GM19043 (cell line): ENCODE measurements around the gene SPCS1.
"Not testable (repeated sequence)": the region's sequence is repeated elsewhere in the genome, so short reads cannot be mapped to it uniquely, and the experiment has no call there.

ENCODE experiments used
- ATAC-seq: cut with Tn5 transposase; IDR thresholded peaks from one replicate; pipeline ENCODE4 v1.9.1; 2021; ENCODE audit warnings: low read depth; ENCODE audit not compliant: unreplicated experiment

SPCS1 gene

GRCh38 chr3:52705688-52706686 lies at the start of gene SPCS1, which contains the start of gene GLT8D1:
SPCS1 (plus strand) TSS chr3:52706106; CDS start chr3:52706247, 141 bp downstream.
GLT8D1 (minus strand) TSS chr3:52705791; CDS start chr3:52700460, 5,331 bp downstream.
- ATAC-seq, result peak; percentile 77

DNA sequence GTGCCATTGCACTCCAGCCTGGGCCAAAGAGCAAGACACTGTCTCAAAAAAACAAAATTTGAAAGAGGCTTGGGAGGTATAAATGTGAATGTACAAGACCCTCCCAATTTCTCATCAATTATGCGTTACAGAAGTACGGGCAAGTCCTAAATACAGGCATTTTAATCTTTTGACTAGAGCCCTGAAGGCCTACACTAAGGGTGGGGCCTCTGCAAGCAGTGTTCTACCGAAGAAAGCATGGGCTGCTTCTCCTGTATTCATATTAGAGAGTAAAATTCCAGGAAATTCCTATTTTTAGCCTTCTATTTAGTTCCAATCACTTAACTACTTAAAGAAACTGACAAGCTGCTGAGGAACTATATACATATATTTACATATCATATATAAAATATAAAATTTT lies 45.9 kb upstream of the SPCS1 start:
- ATAC-seq, result no peak

GRCh38 chr3:52663098-52663497 lies 42.8 kb upstream of the SPCS1 start:
- no peak for ATAC-seq

DNA sequence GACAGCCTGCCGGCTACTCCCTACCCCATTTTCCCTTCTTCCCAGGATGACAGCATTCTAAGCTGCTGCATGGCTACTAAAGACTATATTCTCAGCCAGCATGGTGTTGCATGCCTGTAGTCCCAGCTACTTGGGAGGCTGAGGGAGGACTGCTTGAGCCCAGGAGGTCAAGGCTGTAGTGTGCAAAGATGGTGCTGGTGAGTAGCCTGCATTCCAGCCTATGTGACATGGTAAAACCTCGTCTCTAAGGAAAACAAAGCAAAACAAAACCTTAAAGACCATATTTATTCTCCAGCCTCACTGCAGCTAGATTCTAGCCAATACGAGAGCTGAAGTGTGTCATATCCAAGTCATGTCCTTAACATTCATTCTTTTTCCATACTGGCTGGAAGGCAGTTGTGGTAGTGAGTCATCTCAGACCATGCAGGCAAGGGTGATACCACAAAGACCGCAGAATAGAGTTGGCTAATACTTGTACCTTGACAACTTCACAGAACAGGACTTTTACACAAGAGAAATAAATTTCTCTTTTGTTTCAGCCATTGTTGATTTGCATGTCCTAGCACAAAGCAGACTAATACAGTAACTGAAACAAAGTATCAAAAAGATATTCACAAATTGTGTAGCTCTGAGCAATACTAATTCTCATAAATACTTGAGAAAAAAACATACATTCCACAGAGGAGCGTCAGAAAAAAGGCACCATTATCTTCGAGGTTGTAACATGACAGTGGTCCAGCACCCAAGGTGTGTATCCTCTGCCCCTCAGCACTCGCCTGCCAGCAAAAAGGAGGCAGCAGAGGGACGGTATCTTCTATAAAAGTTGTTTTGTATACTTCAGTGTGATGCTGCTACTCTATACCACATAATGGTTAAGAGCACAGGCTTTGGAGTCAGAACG lies 35.0 kb upstream of the SPCS1 start:
- peak; percentile 76 for ATAC-seq

GRCh38 chr3:52671676-52672075 lies 34.2 kb upstream of the SPCS1 start:
- no peak for ATAC-seq

GRCh38 chr3:52676201-52676600 lies 29.7 kb upstream of the SPCS1 start:
- ATAC-seq, result not testable (repeated sequence)

DNA sequence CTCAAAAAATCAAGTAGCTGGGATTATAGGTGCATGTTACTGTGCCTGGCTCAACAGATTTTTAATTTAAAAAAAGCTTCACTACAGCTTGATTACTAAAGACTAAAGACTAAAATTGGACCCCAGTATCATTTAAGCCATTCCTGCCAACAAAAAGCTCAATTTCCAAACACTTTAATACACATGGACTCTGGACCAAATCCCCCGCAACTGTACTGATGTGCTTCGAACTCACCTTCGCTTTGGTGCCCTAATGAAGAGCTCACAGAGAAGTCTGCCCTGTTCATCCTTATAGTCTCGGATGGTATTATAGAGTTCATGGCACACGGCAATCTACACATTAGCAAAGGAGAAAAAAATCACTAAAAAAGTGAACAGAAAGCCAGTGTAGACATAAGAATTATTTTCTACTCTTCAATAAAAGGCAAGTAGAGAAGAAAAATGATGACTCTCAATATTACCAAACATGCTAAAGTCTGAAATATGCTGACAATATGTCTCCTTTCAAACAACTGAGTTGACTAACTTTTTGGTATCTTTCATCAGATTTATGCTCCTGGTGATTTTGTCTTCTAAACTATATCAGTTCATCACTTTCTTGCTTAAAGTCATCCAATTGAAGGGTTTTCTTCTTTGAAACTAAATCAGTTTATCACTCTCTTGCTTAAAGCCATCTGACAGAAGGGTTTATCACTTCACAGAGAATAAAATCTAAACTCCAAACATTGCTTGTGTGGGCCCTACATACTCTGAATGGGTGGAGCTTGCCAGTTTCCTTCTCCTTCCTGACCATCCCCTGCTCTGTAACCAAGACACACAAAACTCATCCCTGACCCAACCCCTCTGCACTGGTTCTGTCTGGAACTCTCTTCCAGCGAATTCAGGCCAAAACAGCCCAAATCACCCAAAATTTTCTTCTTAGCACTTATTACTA lies 27.4 kb upstream of the SPCS1 start:
- ATAC-seq, result no peak

GRCh38 chr3:52679199-52679538 lies 26.7 kb upstream of the SPCS1 start:
- no peak for ATAC-seq

DNA sequence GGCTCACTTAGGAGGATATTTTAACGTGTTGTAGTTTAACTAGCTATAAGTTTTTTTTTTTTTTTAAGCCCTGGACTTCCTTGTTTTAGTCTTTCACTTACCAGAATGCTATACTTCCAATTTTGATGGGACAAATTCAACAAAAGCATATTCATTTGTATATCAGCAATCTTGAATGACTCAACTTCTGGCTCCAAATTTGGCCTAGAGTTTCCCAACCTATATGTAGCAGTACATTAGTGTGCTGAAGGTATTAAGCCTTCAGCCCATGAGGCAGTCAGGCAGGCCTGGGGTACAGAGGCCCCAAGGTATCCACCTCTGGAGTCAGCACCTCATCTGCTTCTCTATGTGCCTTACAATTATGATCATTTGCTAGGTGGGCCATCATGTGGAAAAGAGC lies 26.1 kb upstream of the SPCS1 start:
- no peak for ATAC-seq

DNA sequence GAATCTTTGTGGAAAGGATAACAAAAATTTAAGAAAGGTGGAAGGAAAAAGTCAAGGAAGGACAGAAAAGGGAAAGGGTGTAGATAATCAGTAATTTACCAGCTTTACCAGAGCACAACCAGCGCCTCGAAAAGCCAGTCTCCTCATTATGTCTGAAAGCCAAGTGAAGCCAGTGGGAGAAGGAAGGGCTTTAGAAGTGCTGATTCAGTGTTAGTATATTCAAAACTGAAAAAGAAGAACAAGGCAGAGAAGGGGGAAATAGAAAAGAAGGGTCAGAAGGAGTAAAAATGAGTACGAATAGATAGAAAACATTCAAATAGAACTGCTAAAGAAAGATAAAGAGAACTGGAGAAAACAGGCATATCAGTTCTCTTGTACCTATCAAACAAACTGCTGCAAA lies 24.3 kb upstream of the SPCS1 start:
- no peak for ATAC-seq

DNA sequence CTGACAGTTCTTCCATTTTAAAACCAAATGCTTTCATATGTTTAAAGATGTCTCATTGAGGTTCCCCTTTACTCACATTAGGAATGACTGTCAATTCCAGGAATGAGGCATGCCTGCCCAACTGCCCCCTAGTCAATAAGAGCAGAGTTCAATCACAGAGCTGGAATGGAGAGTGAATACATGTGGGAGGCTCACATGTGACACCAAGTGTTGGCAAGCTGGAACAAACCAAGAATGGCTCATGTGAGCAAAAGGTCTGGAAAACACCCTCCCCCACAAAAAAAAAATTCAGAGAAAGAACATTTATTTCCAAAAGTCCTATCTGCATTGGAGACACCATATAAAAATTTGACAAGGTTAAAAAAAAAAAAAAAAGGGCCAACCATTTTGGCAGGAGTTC lies 23.9 kb upstream of the SPCS1 start:
- no peak for ATAC-seq

DNA sequence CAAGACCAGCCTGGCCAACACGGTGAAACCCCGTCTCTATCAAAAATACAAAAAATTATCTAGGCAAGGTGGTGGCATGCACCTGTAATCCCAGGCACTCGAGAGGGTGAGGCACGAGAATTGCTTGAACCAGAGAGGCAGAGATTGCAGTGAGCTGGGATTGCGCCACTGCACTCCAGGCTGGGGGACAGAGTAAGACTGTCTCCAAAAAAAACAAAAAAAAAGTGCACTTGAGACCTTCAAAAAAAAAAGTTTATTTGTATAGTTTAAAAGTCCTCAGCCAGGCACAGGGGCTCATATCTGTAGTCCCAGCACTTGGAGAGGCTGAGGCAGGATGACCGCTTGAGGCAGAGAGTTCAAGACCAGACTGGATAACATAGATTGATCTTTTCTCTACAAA lies 22.3 kb upstream of the SPCS1 start:
- ATAC-seq, result no peak

GRCh38 chr3:52684184-52684583 lies 21.7 kb upstream of the SPCS1 start:
- ATAC-seq, result no peak

DNA sequence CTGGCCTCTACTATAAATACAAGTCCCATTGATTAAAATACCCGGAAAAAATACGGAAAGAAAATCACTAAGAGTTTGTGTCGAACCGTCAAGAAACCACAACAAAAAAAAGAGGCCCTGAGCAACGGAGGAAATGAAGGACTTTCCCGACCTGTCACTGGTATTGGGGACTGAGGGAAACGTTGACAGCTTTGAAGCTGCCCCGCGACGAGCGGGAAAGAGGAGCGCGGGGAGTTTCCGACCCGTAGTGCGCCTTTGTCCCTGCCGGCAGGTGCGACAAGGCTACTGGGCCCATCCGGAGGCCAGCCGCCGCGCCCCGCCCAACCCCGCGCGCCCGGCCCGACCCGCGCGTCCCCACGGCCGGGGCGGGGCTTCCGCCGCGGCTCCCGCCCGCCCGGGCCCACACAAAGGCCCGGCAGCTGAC lies 20.6 kb upstream of the SPCS1 start:
- peak; percentile 76 for ATAC-seq

- ATAC-seq, result peak; percentile 60
These were observed 19.9 kb upstream of the SPCS1 start, which contains the start of the genes GNL3 and PBRM1 for GRCh38 chr3:52685709-52686691. GNL3 (plus strand) TSS chr3:52686032; CDS start chr3:52686093, 61 bp downstream. PBRM1 (minus strand) TSS chr3:52685913.

- ATAC-seq, result no peak
These were observed 17.6 kb upstream of the SPCS1 start for GRCh38 chr3:52688266-52688665.

DNA sequence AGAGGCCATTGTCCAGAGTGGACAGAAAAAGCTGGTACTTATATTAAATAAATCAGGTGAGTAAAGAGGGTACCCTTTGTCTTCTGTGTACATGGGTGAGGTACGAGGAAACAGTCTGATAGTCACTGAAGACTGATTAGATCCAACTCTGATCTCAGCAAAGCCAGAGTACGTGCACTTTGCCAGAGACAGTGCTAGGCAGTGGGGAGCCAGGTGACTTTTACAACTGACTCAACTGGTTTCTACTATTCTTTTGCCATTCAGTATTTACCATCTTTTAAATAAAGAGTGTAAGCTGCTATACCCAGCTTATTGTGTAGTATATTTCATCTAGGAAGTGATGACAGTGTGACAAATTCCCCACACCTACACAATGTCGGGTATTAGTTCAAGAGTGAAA lies 16.8 kb upstream of the SPCS1 start:
- no peak for ATAC-seq

DNA sequence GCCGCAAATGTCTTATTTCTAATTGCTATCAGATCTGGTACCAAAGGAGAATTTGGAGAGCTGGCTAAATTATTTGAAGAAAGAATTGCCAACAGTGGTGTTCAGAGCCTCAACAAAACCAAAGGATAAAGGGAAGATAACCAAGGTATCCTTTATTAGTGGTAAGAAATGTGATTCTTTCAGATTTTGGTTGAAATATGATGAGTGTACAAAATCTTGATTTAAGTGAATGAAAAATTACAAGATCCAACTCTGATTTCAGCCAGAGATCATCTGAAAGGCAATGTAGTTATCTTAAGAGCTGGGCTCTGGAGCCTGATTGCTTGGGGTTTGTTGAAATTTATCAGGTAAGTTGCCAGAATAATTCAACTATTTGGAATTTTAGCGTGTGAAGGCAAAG lies 15.3 kb upstream of the SPCS1 start:
- ATAC-seq, result no peak

- no peak for ATAC-seq
These were observed 12.8 kb upstream of the SPCS1 start for GRCh38 chr3:52693071-52693470.
